SH-SY5Y (cell line): Measurements from ENCODE around the gene SNF8.

Experiments
- GATA2 ChIP-seq: IDR thresholded peaks from 2 replicates; pipeline ENCODE4 v1.6.1; 2011; ENCODE audit warnings: mild to moderate bottlenecking, low read depth, low read length
- GATA3 ChIP-seq: IDR thresholded peaks from 2 replicates; pipeline ENCODE4 v1.6.1; 2011; ENCODE audit warnings: low read depth, mild to moderate bottlenecking, low read length, moderate library complexity

- TF ChIP-seq GATA3 (no peak), GATA2 (no peak)
Measured at GRCh38 chr17:48993305-48993704, 48.7 kb upstream of the SNF8 start.
